GM08714 (cell line): Measurements from ENCODE around the gene CAMKK1.

ENCODE experiments used
- H3K4me3 ChIP-seq: fragments of 200-500 bp; sonication (Bioruptor generic); 2 replicates; pipeline ENCODE4 v1.5.1; 2014; ENCODE audit warnings: mild to moderate bottlenecking, low read length, inconsistent platforms
- ZNF274 ChIP-seq: IDR thresholded peaks from 2 replicates; pipeline ENCODE4 v1.6.1; 2012; ENCODE audit warnings: mild to moderate bottlenecking, low read depth, low read length

Gene CAMKK1

DNA sequence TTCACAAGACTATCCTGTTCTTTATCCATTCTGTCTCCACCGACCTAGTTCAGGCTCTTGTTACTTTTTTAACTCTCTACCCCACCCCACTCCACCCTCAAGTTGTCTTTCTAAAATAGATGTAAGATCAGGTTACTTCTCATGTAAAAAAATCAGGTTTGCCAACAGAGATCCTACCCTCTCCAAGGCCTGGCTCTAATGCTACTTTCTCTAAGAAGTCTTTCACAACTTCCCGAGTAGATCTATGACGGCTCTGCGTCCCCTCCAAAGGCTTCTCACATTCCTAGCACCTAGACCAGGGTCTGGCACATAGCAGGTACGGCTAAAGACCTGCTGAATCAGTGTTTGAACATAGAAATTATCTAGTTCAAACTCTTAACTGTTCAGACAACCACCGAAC lies 77.7 kb downstream of the CAMKK1 start:
- no peak for TF ChIP-seq ZNF274
- no peak overlapping the region for H3K4me3 ChIP-seq

DNA sequence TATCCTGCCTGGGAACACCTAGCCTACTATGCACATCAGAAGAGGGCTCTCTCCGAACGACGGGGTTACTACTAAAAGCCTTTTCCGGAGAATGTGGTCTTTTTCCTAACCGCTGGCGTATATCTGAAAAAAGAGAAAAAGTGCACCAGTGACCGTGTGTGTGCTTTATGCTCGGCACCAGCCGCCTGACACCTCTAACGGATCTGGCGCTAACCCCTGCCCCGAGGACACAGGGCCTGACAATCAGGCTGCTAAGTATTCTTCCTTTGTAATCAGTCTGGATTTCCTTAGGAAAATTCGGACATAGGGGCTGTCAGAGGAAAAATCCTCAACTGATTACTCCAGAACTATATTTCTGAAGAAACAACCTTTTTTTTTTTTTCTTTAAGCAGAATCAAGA lies 78.5 kb downstream of the CAMKK1 start:
- no peak for TF ChIP-seq ZNF274
- H3K4me3 ChIP-seq = no peak overlapping the region

DNA sequence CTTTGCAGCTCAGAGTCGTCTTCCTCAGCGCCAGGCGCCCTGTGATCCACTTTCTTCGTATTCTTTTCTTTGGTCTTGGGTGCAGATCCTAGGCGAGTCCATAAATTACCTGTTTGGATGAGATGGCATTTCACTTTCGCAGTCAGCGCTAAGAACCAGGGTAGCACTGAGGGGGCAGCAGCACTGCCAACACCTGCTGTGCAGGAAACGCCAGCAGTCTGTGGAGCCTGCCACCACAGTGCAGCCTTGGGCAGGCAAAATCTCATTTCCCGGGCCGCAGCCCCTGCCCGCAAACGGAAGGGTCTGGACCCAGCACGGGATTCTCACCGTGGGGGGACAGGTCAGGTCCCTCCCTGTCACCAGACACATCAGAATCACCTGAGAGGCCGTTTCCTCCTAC lies 79.7 kb downstream of the CAMKK1 start:
- no peak overlapping the region for H3K4me3 ChIP-seq
- no peak for TF ChIP-seq ZNF274

DNA sequence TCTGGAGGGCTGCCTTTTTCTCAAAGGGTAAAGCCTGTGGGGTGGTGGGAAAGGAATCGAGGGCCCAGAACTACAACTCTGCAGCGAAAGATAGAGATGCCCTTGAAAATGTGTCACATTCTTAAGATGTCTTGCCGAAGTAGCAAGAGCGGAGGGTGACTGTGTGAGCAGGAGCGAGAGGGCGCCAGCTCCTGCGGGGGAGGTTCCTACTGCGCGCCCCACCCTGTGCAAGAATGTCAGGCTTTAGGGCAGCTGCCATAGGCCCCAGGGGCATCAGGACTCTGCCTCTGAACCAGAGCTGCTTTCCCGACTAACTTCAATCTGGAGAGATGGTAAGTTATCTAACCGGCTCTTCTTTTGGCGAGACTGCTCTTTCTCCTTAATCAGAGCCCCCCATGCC lies 80.1 kb downstream of the CAMKK1 start:
- TF ChIP-seq ZNF274 = no peak

GRCh38 chr17:3812284-3812683 lies 80.6 kb downstream of the CAMKK1 start:
- no peak overlapping the region for H3K4me3 ChIP-seq
- no peak for TF ChIP-seq ZNF274

More for the DNA sequence above, 80.1 kb downstream of the CAMKK1 start:
- no peak overlapping the region for H3K4me3 ChIP-seq
